OCI-LY7 (cell line): ENCODE results near the gene RGS10. TPM values are rescaled to one million over a fixed set of nuclear protein-coding genes. Genes with fewer than 3 reads are reported as not detected.

ENCODE experiments used
- BruUV-seq: library from RNA; stranded (reverse); fragments of 400-500 nt; replicated peaks from 2 replicates; lab custom pipeline; 2021; lab: Mats Ljungman, UMichigan
- CTCF ChIA-PET: fragments of 300-600 bp; sonication (Branson Sonifier 250); formaldehyde crosslinking; loops from one replicate; lab custom pipeline; 2022; ENCODE audit warnings: antibody characterized with exemption; ENCODE audit not compliant: unreplicated experiment; lab: Charles Lee
- POLR2A ChIA-PET: fragments of 300-600 bp; sonication (Branson Sonifier 250); formaldehyde crosslinking; loops from one replicate; lab custom pipeline; 2022; ENCODE audit warnings: antibody characterized with exemption; lab: Charles Lee
- DNase-seq: peaks from one replicate; pipeline ENCODE4 v3.0.0-alpha.2; 2015; ENCODE audit warnings: low spot score
- H2AFZ ChIP-seq: fragments of 200-600 bp; sonication (generic), shearing (Covaris generic); 2 replicates; pipeline ENCODE4 v1.6.1; 2014; ENCODE audit warnings: mild to moderate bottlenecking, antibody characterized with exemption, low read length, moderate library complexity
- H3K27ac ChIP-seq: fragments of 200-600 bp; sonication (generic); 2 replicates; pipeline ENCODE4 v1.5.1; 2014; ENCODE audit warnings: mixed run types, low read depth, mild to moderate bottlenecking, moderate library complexity, low read length, inconsistent platforms; ENCODE audit not compliant: poor library complexity, severe bottlenecking
- H3K36me3 ChIP-seq: fragments of 200-600 bp; sonication (generic); 2 replicates; pipeline ENCODE4 v1.6.1; 2014; ENCODE audit warnings: mild to moderate bottlenecking, antibody characterized with exemption, low read length, moderate library complexity, mixed read lengths; ENCODE audit not compliant: insufficient read depth
- H3K4me1 ChIP-seq: fragments of 200-600 bp; sonication (generic); 2 replicates; pipeline ENCODE4 v1.5.1; 2014; ENCODE audit warnings: mild to moderate bottlenecking, low read length; ENCODE audit not compliant: insufficient read depth, poor library complexity, severe bottlenecking
- H3K4me2 ChIP-seq: fragments of 200-600 bp; sonication (generic); 2 replicates; pipeline ENCODE4 v1.6.1; 2014; ENCODE audit warnings: mild to moderate bottlenecking, low read length
- H3K4me3 ChIP-seq: fragments of 200-600 bp; sonication (generic); 2 replicates; pipeline ENCODE4 v1.5.1; 2014; ENCODE audit warnings: mild to moderate bottlenecking, low read depth, low read length; ENCODE audit not compliant: poor library complexity, severe bottlenecking
- H3K79me2 ChIP-seq: fragments of 200-600 bp; sonication (generic); 2 replicates; pipeline ENCODE4 v1.6.1; 2016; ENCODE audit warnings: low read depth, mild to moderate bottlenecking, low read length, moderate library complexity, mixed read lengths; ENCODE audit not compliant: insufficient read depth
- H3K9me2 ChIP-seq: fragments of 200-600 bp; sonication (generic); 2 replicates; pipeline ENCODE4 v1.6.1; 2016; ENCODE audit warnings: mild to moderate bottlenecking, low read length, mixed read lengths; ENCODE audit not compliant: insufficient read depth
- H3K9me3 ChIP-seq: fragments of 200-600 bp; sonication (generic); 2 replicates; pipeline ENCODE4 v1.6.1; 2014; ENCODE audit warnings: mild to moderate bottlenecking, mixed run types, low read length, mixed read lengths
- H4K20me1 ChIP-seq: fragments of 200-600 bp; sonication (generic); 2 replicates; pipeline ENCODE4 v1.6.1; 2014; ENCODE audit warnings: mild to moderate bottlenecking, antibody characterized with exemption, low read length, moderate library complexity, mixed read lengths; ENCODE audit not compliant: insufficient read depth
- EZH2phosphoT487 ChIP-seq: fragments of 200-600 bp; sonication (generic); IDR thresholded peaks from 2 replicates; pipeline ENCODE4 v1.6.1; 2018; ENCODE audit warnings: low read depth, borderline replicate concordance, mild to moderate bottlenecking, mixed run types, antibody characterized with exemption, low read length, moderate library complexity, mixed read lengths
- intact Hi-C: fragments of 100-400 bp; cut with micrococcal nuclease; formaldehyde crosslinking; loops from one replicate; pipeline ENCODE4 v1.10.0; 2022; ENCODE audit not compliant: unreplicated experiment
- total RNA-seq, 2 experiments: library from RNA; depleted of rRNA in 1 of 2; stranded (reverse); fragments of >200 nt in 1 of 2; shearing (Covaris generic) in 1 of 2; gene quantifications; 2 replicates each; pipeline ENCODE4 v1.2.3, GENCODE V29; 2014 to 2022
- TF ChIP-seq, protein P1 (sequence below): fragments of 200-600 bp; sonication (generic); conservative IDR thresholded peaks from 2 replicates; pipeline ENCODE4 v1.5.1; 2014; ENCODE audit warnings: mild to moderate bottlenecking, antibody characterized with exemption, low read length, moderate library complexity, mixed read lengths

RGS10 gene
- total RNA-seq, 2 experiments from 2014 or later = 22.5 to 45.2 TPM

- no peak for DNase-seq
- Histone ChIP-seq H3K27ac (no peak overlapping the region), H3K4me3 (no peak overlapping the region), H4K20me1 (no peaks in the 10 kb centered on the region), H3K79me2 (no peaks in the 10 kb centered on the region), H3K9me2 (no peaks in the 10 kb centered on the region), H3K4me2 (peak overlapping the region; percentile 88), H2AFZ (no peak overlapping the region), H3K36me3 (no peaks in the 10 kb centered on the region), H3K9me3 (no peaks in the 10 kb centered on the region), H3K4me1 (peaks cover 39% of the 10 kb centered on the region)
- no peak for TF ChIP-seq EZH2phosphoT487
- TF ChIP-seq, protein P1, sequence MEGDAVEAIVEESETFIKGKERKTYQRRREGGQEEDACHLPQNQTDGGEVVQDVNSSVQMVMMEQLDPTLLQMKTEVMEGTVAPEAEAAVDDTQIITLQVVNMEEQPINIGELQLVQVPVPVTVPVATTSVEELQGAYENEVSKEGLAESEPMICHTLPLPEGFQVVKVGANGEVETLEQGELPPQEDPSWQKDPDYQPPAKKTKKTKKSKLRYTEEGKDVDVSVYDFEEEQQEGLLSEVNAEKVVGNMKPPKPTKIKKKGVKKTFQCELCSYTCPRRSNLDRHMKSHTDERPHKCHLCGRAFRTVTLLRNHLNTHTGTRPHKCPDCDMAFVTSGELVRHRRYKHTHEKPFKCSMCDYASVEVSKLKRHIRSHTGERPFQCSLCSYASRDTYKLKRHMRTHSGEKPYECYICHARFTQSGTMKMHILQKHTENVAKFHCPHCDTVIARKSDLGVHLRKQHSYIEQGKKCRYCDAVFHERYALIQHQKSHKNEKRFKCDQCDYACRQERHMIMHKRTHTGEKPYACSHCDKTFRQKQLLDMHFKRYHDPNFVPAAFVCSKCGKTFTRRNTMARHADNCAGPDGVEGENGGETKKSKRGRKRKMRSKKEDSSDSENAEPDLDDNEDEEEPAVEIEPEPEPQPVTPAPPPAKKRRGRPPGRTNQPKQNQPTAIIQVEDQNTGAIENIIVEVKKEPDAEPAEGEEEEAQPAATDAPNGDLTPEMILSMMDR = no peak
- ChIA-PET POLR2A (interaction anchor here (0.5 to 4.0 kb wide), 4 partner anchors 20 to 49 kb away, joined by 3 to 18 read pairs (median 6); no protein-coding TSS in a partner anchor), CTCF (interaction anchor here (0.9 kb wide), 1 partner anchor 99 kb away, joined by 9 read pairs; no protein-coding TSS in a partner anchor)
- intact Hi-C loops = loop anchor here (1.0 to 5.0 kb wide), 5 partner anchors 42 to 515 kb away; partner anchors contain the start of genes BAG3 and NANOS1
- BruUV-seq = no TSS peak
These were observed 1.5 kb upstream of the RGS10 start for GRCh38 chr10:119543814-119544642.

DNA sequence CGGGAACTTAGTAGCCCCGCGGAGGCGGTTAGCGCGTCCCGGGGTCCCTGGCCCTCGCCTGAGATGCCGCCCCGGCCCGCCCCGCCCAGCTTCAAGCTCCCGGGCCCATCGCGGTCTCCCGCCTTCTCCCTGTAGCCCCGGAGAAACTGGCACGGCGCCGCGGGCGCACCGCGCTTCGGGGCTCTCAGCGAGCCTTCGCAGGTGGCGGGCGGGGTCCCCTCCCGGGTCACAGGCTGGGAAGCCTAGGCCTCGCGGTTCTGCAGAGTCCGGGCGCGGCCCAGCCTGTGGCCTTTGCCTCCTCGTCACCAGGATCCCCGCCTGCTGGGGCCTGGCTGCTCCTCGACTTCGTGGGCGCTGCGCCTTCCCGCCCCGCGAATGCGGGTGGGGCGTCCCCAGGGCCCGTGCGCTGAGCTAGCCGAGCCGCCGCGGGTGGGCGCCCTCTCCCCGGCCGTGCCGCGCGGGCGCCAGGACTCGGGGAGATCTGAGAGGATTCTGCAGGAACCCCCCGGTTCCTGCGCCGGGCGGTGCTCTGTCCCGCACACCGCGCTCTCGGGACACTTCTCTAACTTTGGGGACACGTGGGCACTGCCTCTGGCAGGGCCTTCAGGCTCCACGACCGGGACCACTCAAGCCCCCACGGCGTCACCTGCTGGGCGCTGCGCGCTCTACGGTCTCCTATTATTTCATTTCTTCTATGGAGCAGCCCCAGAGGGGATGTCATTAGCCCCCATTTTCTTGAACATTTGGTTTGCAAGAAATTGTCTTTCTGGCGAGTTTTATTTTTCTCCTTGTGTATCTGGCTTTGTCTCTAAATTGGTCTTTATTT, 682 bp upstream of the RGS10 start:
- ChIA-PET CTCF (interaction anchor here (0.6 kb wide), 1 partner anchor 12 kb away, joined by 3 read pairs; no protein-coding TSS in a partner anchor), POLR2A (interaction anchor here (0.6 to 4.0 kb wide), 8 partner anchors 27 to 737 kb away, joined by 3 to 18 read pairs (median 4); no protein-coding TSS in a partner anchor)
- BruUV-seq = no TSS peak
- peak; percentile 85 for DNase-seq
- intact Hi-C loops = loop anchor here (1.0 to 5.0 kb wide), 7 partner anchors 41 to 514 kb away; partner anchors contain the start of genes BAG3 and NANOS1
- H4K20me1 ChIP-seq = no peaks in the 10 kb centered on the region
- H3K79me2 ChIP-seq = no peaks in the 10 kb centered on the region
- no peaks in the 10 kb centered on the region for H3K9me3 ChIP-seq
- H3K4me1 ChIP-seq = peaks cover 47% of the 10 kb centered on the region
- TF ChIP-seq, protein P1 = peak; percentile 97
- no peak for TF ChIP-seq EZH2phosphoT487
- H3K4me2 ChIP-seq = peak overlapping the region; percentile 88
- H3K4me3 ChIP-seq = peak overlapping the region; percentile 69
- peak overlapping the region; percentile 90 for H2AFZ ChIP-seq
- no peaks in the 10 kb centered on the region for H3K36me3 ChIP-seq
- no peaks in the 10 kb centered on the region for H3K9me2 ChIP-seq
- no peak overlapping the region for H3K27ac ChIP-seq
